HepG2 (cell line): ENCODE measurements around the gene NHP2. TPM values are rescaled to one million over a fixed set of nuclear protein-coding genes. Genes with fewer than 3 reads are reported as not detected.

Source experiments
- CBX2 ChIP-seq, 2 experiments: fragments of 200-600 bp in 1 of 2; sonication (generic); formaldehyde crosslinking in 1 of 2; IDR thresholded peaks; 2 replicates each; pipeline versions ENCODE4 v1.7.0 to v1.8.1; 2018 to 2022; ENCODE audit warnings: low read depth in 2 of 2, low read length in 1 of 2, mild to moderate bottlenecking in 1 of 2, missing genetic modification reagents in 1 of 2
- FOSL2 ChIP-seq: sonication (generic); formaldehyde crosslinking; IDR thresholded peaks from 2 replicates; pipeline ENCODE4 v1.4.0; 2020; ENCODE audit warnings: missing genetic modification reagents
- MTA1 ChIP-seq: sonication (generic); formaldehyde crosslinking; IDR thresholded peaks from 2 replicates; pipeline ENCODE4 v1.4.0; 2020; ENCODE audit warnings: missing genetic modification reagents, mild to moderate bottlenecking, borderline replicate concordance
- SPEN ChIP-seq: sonication (generic); formaldehyde crosslinking; IDR thresholded peaks from 2 replicates; pipeline ENCODE4 v1.5.1; 2020; ENCODE audit warnings: low read depth, mild to moderate bottlenecking, missing genetic modification reagents
- YEATS2 ChIP-seq: sonication (generic); formaldehyde crosslinking; IDR thresholded peaks from 2 replicates; pipeline ENCODE4 v1.4.0; 2020; ENCODE audit warnings: missing genetic modification reagents, borderline replicate concordance
- ZBTB7A ChIP-seq: sonication (generic); formaldehyde crosslinking; IDR thresholded peaks from 2 replicates; pipeline ENCODE4 v1.8.0; 2022; ENCODE audit warnings: mild to moderate bottlenecking, missing genetic modification reagents
- ZMYM4 ChIP-seq: sonication (generic); formaldehyde crosslinking; IDR thresholded peaks from 2 replicates; pipeline ENCODE4 v1.8.1; 2023; ENCODE audit warnings: mild to moderate bottlenecking, missing genetic modification reagents
- ZNF331 ChIP-seq: sonication (generic); formaldehyde crosslinking; IDR thresholded peaks from 2 replicates; pipeline ENCODE4 v1.4.0; 2020; ENCODE audit warnings: missing genetic modification reagents
- ZNF350 ChIP-seq: sonication (generic); formaldehyde crosslinking; IDR thresholded peaks from 2 replicates; pipeline ENCODE4 v1.4.0; 2020; ENCODE audit warnings: mild to moderate bottlenecking, low read depth, missing genetic modification reagents, borderline replicate concordance
- polyA plus RNA-seq, 8 experiments: library from polyadenylated mRNA; depleted of rRNA in 3 of 8; stranded (reverse) in 7 of 8; unstranded in 1 of 8; fragments of >200 nt; fragmentation: Illumina TruSeq in 4 of 8; extraction: Trizol in 4 of 8; gene quantifications; 2 replicates each; pipeline versions ENCODE4 v1.2.1 to v1.2.3, GENCODE V29; 2011 to 2016; ENCODE audit warnings: low read depth in 4 of 8, missing spikeins in 1 of 8, mixed read lengths in 1 of 8; ENCODE audit not compliant: insufficient read depth in 1 of 8
- total RNA-seq, 5 experiments: library from RNA; depleted of rRNA; stranded (reverse); fragments of >200 nt; fragmentation: Illumina TruSeq; extraction: Trizol; gene quantifications; 2 replicates each; pipeline ENCODE4 v1.2.3, GENCODE V29; 2016; ENCODE audit warnings: low read depth in 1 of 5
- TF ChIP-seq, protein P1 (sequence below): sonication (generic); formaldehyde crosslinking; IDR thresholded peaks from 2 replicates; pipeline ENCODE4 v1.4.0; 2020; ENCODE audit warnings: mild to moderate bottlenecking, missing genetic modification reagents
- TF ChIP-seq, protein P2 (sequence below): sonication (generic); formaldehyde crosslinking; IDR thresholded peaks from 2 replicates; pipeline ENCODE4 v1.8.1; 2022; ENCODE audit warnings: mild to moderate bottlenecking, missing genetic modification reagents
- TF ChIP-seq, protein P3 (sequence below): sonication (generic); formaldehyde crosslinking; IDR thresholded peaks from 2 replicates; pipeline ENCODE4 v1.4.0; 2020; ENCODE audit warnings: missing genetic modification reagents
- TF ChIP-seq, protein P4 (sequence below): sonication (generic); formaldehyde crosslinking; conservative IDR thresholded peaks from 2 replicates; pipeline ENCODE4 v1.4.0; 2020; ENCODE audit warnings: missing genetic modification reagents

The NHP2 gene
- total and polyA plus RNA-seq, 2 of the 13 experiments (the other 11 are each of a cell fraction or from before 2014, with no cell fraction given): 56.2 to 96.1 TPM

DNA sequence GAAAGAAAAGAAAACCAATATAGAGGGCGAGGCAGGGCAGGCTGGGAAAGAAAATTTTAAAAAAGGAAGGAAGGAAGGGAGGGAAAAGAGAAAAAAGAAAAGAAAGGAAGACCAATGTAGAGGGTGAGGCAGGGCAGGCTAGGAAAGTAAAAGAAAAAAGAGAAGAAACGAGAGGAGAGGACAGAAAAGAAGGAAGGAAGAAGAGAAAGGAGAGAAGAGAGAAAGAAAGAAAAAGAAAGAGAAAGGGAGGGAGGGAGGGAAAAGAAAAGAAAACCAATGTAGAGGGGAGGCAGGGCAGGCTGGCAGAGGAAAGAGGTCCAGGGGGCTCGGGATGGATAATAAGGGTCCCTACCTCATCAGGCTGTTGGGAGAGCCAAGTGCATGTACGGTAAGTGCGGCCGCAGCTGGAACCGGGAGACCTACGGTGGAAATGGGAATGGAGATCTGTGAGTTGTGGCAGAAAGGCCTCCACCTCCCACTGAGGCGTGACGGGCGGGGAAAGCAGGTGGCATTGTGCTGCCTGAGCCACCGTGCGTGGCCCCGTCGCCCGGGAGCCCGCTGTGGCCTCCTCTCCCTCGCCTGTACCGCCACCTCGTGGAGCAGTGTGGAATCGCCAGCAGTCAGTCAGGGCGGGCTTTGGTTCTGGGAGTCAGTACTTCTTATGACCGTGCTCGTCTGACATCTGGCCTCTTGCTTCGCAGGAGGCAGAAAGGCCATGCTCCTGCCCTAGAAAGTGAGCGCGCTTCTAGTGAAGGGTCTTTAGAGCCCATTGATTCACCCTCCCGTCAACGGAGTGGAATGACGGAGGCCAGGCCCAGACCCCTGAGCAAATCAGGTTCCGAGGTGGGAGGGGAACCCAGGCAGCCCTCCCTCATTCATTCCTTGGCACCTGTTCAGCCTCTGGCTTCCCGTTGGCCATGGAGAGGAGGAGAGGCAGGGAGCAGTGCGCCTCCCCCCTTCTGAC, 10.4 kb upstream of the NHP2 start (continued):
- TF ChIP-seq, protein P1, sequence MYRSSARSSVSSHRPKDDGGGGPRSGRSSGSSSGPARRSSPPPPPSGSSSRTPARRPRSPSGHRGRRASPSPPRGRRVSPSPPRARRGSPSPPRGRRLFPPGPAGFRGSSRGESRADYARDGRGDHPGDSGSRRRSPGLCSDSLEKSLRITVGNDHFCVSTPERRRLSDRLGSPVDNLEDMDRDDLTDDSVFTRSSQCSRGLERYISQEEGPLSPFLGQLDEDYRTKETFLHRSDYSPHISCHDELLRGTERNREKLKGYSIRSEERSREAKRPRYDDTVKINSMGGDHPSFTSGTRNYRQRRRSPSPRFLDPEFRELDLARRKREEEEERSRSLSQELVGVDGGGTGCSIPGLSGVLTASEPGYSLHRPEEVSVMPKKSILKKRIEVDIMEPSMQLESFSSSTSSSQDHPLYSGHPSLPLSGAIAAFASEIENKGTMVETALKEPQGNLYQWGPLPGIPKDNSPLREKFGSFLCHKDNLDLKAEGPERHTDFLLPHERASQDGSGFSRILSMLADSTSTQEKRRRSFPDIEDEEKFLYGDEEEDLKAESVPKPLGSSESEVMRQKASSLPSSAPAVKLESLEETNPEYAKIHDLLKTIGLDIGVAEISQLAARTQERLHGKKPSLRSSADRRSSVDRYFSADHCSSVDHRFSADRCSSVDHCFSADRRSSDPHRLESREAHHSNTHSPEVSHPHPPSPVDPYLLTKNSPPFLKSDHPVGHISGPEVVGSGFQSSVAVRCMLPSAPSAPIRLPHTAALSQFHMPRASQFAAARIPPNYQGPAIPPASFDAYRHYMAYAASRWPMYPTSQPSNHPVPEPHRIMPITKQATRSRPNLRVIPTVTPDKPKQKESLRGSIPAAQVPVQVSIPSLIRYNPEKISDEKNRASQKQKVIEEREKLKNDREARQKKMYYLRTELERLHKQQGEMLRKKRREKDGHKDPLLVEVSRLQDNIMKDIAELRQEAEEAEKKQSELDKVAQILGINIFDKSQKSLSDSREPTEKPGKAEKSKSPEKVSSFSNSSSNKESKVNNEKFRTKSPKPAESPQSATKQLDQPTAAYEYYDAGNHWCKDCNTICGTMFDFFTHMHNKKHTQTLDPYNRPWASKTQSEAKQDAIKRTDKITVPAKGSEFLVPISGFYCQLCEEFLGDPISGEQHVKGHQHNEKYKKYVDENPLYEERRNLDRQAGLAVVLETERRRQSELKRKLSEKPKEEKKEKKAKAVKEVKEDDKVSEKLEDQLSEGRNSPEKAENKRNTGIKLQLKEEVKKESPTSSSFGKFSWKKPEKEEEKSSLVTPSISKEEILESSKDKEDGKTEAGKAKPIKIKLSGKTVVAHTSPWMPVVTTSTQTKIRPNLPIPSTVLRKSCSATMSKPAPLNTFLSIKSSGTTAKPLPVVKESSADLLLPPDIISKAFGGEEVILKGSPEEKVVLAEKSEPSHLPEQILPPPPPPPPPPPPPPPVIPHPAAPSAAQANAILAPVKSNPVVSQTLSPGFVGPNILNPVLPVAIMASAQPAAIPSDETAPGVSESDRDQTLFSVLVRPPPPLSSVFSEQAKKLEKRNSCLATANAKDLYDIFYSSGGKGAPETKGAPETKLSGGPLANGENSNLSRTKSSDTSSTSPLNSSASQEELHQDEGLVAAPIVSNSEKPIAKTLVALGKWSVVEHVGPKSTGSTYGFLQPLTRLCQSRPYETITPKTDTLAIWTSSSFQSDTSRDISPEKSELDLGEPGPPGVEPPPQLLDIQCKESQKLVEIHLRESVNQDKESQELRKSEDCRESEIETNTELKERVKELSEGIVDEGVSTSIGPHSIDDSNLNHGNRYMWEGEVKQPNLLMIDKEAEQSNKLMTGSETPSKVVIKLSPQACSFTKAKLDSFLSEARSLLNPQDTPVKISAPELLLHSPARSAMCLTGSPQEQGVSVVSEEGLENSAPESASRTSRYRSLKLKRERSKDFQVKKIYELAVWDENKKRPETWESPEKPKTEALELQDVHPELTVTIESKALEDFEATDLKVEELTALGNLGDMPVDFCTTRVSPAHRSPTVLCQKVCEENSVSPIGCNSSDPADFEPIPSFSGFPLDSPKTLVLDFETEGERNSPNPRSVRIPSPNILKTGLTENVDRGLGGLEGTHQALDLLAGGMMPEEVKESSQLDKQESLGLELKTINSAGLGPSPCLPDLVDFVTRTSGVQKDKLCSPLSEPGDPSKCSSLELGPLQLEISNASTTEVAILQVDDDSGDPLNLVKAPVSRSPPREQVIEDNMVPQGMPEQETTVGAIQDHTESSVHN (CRISPR knock-in tag): no peak
- TF ChIP-seq, protein P2, sequence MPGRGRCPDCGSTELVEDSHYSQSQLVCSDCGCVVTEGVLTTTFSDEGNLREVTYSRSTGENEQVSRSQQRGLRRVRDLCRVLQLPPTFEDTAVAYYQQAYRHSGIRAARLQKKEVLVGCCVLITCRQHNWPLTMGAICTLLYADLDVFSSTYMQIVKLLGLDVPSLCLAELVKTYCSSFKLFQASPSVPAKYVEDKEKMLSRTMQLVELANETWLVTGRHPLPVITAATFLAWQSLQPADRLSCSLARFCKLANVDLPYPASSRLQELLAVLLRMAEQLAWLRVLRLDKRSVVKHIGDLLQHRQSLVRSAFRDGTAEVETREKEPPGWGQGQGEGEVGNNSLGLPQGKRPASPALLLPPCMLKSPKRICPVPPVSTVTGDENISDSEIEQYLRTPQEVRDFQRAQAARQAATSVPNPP: no peak
- TF ChIP-seq CBX2 (IDR thresholded peaks at IDR 0.05; ENCODE audit: low read depth, low read length) (no peak), CBX2 (CRISPR knock-in tag; IDR thresholded peaks at IDR 0.05; ENCODE audit: low read depth) (no peak), ZNF350 (CRISPR knock-in tag) (peak; percentile 34; the same call in 1 of the 2 replicates), SPEN (CRISPR knock-in tag) (0 out of 2 replicates have a peak, but pooled peaks have one; percentile 33), ZMYM4 (CRISPR knock-in tag) (no peak), YEATS2 (CRISPR knock-in tag) (no peak; the same call in 1 of the 2 replicates), MTA1 (CRISPR knock-in tag) (no peak), ZBTB7A (CRISPR knock-in tag) (no peak), FOSL2 (CRISPR knock-in tag) (no peak), ZNF331 (CRISPR knock-in tag) (no peak)
- TF ChIP-seq, protein P3, sequence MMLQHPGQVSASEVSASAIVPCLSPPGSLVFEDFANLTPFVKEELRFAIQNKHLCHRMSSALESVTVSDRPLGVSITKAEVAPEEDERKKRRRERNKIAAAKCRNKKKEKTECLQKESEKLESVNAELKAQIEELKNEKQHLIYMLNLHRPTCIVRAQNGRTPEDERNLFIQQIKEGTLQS (CRISPR knock-in tag): no peak
- TF ChIP-seq, protein P4, sequence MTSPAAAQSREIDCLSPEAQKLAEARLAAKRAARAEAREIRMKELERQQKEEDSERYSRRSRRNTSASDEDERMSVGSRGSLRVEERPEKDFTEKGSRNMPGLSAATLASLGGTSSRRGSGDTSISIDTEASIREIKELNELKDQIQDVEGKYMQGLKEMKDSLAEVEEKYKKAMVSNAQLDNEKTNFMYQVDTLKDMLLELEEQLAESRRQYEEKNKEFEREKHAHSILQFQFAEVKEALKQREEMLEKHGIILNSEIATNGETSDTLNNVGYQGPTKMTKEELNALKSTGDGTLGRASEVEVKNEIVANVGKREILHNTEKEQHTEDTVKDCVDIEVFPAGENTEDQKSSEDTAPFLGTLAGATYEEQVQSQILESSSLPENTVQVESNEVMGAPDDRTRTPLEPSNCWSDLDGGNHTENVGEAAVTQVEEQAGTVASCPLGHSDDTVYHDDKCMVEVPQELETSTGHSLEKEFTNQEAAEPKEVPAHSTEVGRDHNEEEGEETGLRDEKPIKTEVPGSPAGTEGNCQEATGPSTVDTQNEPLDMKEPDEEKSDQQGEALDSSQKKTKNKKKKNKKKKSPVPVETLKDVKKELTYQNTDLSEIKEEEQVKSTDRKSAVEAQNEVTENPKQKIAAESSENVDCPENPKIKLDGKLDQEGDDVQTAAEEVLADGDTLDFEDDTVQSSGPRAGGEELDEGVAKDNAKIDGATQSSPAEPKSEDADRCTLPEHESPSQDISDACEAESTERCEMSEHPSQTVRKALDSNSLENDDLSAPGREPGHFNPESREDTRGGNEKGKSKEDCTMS (CRISPR knock-in tag): no peak
